HG03045 (cell line): ENCODE results near the gene KISS1R.
"Not testable (repeated sequence)": the region's sequence is repeated elsewhere in the genome, so short reads cannot be mapped to it uniquely, and the experiment has no call there.

Experiments used
- ATAC-seq: cut with Tn5 transposase; IDR thresholded peaks from one replicate; pipeline ENCODE4 v1.9.1; 2021; ENCODE audit warnings: mild to moderate bottlenecking, moderate library complexity; ENCODE audit not compliant: unreplicated experiment

The KISS1R gene

DNA sequence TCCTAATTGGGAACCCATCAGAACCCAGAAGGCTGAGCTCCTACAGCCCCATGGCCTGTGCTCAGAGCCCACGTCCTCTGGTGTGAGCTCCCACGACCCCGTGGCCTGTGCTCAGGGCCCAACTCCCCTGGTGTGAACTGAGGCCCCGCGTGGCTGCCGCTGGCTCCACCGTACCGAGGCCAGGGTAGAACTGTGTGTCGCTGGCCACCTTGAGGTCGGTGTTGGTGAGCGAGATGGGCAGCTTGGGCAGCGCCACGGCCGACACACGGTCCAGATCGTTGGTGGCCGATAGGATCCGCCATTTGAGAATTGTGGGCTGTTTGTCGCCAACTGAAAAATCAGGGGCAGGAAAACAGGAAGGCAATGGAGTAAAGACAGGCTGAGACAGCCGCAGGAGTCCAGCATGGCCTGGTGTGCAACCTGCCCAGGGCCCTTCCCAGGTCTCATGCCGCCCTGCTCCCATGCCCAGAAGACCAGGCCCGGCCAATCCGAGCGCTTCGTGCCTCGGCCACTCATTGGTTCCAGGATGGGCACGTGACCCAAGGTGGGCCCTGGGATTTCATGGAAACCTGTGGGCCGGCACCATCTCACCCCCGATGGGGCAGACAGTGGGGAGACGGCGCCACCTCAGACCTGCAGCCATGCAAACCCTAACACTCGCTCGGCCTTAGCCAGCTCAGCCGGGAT, 35.6 kb upstream of the KISS1R start:
- no peak for ATAC-seq

DNA sequence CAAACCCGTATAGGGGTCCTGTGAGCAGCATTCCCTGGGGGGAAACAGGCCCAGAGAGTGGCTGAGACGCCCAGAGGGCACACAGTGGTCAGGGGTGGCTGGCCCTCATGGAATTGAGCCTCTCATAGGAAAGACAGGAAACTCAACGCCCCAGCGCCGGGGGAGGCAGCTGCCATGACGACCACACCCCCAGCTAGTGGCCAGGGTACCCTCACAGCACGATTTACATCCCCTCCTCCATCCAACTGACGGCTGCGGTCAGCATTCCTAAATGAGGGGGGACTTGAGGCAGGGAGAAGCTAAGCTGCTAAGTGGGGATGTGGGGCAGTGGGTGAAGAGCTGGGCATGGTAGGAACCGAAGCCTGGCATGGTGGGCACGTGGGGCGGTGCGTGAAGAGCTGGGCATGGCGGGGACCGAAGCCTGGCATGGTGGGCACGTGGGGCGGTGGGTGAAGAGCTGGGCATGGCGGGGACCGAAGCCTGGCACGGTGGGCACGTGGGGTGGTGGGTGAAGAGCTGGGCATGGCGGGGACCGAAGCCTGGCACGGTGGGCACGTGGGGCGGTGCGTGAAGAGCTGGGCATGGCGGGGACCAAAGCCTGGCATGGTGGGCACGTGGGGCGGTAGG, 34.1 kb upstream of the KISS1R start:
- no peak for ATAC-seq

DNA sequence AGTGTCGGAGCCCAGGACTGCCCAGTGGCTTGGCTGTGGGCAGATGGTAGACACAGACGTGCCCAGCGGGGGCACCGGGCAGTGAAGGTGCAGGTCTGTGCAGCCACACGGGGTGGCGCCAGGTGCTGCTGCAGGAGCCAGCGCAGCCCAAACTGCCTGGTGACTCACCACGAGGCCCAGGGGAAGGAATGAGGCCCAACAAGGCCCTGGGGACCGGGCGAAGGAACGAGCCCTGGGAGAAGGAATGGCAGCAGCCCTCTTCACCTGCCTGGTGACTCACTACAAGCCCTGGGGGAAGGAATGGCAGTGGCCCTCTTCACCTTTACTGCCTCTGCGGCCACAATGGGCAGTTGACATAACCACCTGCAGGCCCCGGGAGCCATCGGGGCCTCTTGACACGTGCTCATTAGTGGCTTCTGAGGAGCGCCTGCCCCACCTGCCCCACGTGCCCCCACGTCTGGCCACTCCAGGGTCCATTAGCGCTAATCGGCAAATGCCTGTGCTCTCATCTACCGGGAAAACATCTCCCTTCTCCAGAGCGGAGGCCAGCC, 33.4 kb upstream of the KISS1R start:
- ATAC-seq: no peak

DNA sequence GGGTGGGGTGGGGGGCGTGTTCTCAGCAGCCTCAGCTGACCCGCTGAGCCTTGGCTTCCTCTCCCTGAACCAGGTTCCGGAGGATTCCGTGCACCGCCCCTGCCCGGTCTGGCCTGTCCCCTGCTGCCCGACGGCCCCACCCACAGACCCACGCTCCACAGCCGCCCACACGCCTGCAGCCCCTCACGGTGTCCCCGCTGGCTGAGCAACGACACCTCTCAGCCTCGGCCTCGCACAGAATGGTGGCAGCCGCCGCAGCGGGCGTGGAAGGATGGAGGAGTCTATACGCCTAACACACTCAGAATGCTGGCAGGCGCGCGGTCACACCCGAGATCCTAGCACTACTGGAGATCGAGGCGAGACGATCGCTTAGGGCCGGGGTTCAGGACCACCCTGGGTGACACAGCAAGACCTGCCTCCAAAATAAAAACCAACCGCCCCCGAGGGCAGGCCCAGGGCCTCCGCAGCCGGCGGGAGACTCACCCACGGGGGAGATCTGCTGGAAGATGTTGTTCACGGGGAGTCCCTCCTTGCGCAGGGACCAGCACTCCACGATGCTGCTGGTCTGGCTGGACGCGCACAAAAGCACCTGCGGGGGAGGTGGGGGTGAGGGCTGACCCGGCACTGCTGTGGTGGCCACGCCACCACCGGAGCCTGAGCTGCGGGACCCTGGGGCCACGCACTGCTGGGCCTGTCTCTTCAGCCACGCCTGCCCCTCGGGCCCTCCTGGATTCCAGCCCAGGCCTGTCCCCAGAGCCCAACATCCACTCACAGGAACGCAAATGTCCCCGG, 32.5 kb upstream of the KISS1R start:
- ATAC-seq: no peak

DNA sequence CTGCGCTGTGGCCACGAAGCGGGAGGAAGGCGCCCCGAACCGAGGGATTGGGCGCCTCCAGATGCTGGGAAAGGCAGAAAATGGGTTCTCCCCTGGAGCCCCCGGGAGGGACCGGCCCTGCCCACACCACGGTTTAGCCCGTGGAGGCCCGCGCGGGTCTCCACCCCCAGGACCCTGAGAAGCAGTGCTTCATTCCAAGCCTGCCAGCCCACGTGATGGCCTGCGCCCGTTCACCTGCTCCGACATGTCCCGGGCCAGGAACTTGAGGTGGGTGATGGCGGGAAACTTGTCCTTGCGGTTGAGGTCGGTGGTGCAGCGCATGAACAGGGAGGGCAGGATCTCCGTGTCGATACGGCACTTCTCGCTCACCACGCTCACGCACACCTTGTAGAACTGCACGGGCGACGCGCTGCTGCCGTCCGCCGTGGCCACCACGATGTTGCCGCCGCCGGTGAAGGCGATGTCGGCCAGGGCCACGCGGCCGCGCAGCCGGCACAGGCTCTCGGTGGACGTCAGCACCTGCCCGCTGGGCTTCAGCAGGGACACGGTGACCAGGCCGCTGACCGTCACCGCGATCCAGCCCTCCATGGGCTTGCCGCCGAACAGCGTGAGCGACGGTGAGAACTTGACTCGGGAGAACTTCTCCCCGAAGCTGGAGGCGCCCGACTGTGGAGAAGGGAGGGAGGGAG, 31.5 kb upstream of the KISS1R start:
- no peak for ATAC-seq

DNA sequence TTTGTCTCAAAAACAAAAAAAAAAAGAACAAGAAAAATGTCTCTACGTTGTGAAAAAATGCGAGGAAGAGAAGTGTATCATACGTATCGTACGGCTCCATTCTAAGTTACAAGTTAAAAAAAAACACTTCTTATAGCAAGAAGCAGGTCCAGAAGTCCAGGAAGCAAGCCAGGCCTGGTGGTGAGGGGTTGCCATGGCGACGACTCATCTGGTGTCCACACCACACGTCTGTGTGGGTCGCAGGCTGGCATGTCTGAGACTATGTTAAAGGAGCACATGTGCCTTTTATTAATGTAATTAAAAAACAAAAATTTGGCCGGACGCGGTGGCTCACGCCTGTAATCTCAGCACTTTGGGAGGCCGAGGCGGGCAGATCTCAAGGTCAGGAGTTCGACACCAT, 30.1 kb upstream of the KISS1R start:
- ATAC-seq: no peak

DNA sequence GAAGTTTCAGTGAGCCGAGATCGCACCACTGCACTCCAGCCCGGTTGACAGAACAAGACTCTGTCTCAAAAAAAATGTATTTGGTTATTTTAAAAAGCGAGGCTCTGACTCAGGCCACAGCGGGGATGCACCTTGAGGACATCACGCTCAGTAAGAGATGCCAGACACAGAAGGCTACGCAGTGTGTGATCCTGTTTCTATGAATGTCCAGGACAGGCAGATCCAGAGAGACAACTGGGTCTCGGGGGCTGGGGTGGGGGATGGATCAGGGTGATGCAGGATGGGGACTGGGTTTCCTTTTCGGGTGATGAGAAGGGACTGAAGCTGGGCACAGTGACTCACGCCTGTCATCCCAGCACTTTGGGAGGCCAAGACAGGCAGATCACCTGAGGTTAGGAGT, 29.5 kb upstream of the KISS1R start:
- no peak for ATAC-seq

DNA sequence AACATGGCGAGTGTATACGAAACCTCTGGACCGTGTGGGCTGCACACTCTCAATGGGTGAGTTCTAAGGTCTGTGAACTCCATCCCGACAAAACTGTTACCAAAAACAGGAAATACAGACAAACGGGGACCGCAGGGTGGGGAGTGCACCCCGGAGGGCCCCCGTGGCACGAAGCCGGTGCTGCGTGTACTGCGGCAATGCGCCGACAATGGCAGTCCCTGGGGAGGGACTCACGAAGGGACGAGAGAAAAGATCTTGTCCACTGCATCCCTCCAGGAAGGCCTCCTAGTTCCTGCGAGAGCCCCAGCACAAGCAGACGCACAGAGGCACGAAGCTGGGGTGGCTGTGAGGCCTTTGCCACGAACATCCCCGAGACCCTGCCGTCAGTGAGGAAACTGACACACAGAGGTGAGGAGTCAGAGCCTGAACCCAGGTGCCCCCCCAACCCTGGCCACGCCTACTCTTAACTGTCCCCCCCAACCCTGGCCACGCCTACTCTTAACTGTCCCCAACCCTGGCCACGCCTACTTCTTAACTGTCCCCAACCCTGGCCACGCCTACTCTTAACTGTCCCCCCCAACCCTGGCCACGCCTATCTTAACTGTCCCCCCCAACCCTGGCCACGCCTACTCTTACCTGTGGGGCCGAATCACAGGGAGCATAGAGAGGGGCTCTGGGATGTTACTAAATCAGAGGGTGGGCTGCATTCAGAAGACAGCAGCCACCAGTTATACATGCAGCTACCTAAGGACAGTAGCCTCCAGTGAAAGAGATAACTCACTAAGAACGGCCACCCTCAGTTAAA, 28.4 kb upstream of the KISS1R start:
- ATAC-seq: no peak

DNA sequence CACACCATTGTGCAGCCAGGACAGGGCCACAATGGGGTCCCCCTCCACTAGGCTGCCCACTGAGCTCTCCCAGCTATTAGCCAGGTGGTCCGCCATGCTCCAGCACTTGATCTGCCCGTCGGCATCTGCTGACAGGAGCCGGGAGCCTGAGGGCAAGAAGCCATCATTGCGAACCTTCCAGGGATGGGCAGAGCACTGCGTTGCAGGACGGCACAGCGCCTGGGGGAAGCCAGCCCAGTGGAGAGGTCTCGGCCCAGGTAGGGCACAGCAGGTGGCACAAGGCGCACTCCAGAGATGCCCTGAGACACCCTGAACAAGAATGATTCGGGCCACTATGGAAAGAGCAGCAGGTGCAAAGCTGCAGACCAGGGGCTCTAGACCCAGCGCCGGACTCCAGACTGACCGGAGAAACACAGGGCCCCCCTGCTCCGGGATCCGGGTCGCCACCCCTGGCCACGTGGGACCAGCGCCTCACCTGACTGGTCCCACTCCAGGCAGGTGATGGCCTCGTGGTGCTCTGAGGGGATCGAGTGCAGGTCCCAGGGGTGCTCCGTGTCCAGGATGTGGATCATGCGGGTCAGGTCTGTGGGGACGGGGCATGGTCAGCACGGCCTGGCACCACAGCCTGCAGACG, 27.4 kb upstream of the KISS1R start:
- ATAC-seq: no peak

DNA sequence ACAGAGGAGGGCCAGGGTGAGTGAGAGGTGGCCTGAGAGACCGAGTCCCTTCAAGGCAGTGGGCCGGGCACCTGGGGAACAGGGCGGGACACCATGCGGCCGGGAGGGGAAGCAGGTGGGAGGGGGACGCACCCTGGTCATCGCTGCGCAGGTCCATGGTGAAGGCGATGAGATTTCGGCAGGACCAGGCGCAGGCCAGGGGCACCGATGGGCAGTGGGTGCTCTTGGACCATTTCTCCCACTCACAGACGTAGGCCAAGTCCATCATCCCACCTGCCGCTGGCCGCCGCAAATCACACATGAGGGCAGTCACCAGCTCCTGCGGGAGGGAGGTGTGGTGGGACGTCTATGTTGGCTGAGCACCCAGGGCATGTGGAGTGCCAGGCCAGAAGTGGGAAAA, 26.3 kb upstream of the KISS1R start:
- no peak for ATAC-seq

DNA sequence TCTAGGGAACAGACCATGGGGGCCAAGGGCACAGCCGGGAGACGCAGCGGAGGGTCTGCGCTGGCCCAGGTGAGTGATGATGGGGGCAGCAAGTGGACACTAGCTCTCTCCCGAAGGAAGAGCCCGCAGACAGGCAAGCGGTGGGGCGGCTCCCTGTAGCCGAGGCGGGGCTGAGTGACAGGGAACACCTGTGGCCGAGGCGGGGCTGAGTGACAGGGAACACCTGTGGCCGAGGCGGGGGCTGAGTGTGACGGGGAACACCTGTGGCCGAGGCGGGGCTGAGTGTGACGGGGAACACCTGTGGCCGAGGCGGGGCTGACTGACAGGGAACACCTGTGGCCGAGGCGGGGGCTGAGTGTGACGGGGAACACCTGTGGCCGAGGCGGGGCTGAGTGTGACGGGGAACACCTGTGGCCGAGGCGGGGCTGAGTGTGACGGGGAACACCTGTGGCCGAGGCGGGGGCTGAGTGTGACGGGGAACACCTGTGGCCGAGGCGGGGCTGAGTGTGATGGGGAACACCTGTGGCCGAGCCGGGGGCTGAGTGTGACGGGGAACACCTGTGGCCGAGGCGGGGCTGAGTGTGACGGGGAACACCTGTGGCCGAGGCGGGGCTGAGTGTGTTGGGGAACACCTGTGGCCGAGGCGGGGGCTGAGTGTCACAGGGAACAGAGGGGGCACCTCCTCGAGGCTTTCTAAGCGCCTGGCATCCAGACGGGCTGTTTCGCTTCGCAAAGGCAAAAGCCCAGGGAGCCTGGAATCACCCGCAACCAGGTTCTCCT, 25.5 kb upstream of the KISS1R start:
- ATAC-seq: not testable (repeated sequence)

DNA sequence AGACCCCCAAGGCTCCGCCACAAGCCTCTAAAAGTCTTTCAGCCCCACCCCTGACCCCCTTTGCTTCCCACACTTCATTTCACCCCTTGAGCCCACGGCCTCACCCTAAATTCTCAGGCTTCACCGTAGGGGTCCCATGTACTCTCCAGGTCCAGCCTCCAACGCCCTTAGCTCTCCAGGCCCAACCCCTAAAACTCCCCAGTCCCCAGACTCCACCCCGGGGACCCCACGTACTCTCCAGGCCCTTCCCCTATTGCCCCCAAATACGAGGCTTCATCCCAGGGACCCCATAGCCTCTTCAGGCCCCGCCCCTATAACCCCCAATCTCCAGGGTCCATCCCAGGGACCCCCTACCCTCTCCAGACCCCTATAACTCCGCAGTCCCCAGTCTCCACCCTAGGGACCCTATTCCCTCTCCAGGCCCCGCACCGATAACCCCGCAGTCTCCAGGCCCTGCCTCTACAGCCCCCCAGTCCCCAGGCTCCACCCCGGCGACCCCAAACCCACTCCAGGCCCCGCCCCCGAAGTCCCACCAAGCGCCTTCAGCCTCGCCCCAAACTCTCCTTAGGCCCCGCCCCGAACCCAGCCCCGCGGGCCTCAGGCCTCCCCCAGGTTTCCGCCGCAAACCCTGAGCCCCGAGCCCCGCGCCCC, 24.8 kb upstream of the KISS1R start:
- ATAC-seq: no peak

DNA sequence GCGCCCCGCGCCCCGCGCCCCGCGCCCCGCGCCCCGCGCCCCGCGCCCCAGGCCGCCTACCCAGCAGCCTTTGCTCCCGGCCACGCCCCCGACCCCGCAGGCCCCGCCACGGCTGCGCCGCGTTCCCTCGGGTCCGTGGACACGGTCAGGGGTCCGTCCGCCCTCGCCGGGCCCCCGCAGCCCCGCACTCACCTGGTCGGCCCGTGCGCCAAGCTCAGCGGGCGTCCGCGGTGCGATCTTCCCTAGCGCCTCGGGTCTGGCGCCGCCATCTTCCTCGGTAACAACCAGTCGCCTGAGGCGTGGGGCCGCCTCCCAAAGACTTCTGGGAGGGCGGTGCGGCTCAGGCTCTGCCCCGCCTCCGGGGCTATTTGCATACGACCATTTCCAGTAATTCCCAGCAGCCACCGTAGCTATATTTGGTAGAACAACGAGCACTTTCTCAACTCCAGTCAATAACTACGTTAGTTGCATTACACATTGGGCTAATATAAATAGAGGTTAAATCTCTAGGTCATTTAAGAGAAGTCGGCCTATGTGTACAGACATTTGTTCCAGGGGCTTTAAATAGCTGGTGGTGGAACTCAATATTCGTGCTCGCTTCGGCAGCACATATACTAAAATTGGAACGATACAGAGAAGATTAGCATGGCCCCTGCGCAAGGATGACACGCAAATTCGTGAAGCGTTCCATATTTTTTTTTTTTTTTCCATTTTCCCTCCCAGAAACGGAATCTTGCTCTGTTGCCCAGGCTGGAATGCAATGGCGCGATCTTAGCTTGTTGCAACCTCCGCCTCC, 24.0 kb upstream of the KISS1R start, which contains the start of the genes MED16 and RNU6-9:
Gene MED16 (minus strand): TSS at position 294 of the 796 bp plus-strand sequence. CDS start 2,056 bp downstream, outside the sequence.
Gene RNU6-9 (plus strand): TSS at position 591 of the 796 bp plus-strand sequence.
- peak; percentile 76 for ATAC-seq

DNA sequence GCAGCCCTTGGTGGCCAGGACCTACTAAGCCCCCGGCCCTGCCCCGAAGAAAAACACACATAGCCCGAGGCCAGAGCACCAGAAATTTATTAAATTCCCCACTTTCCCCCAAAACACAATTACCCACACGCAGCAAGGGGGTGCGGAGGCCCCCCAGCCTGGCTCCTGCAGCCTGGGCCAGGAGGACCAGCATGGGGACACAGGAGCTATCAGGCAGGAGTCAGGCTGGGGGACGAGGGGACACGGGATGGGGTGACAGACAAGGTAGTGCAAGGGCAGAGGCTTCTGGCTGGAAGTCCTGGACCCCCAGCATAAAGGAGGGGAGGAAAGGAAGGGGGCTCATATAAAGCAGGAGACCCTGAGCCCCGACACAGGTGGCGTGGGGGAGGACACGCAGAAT, 20.7 kb upstream of the KISS1R start:
- no peak for ATAC-seq

DNA sequence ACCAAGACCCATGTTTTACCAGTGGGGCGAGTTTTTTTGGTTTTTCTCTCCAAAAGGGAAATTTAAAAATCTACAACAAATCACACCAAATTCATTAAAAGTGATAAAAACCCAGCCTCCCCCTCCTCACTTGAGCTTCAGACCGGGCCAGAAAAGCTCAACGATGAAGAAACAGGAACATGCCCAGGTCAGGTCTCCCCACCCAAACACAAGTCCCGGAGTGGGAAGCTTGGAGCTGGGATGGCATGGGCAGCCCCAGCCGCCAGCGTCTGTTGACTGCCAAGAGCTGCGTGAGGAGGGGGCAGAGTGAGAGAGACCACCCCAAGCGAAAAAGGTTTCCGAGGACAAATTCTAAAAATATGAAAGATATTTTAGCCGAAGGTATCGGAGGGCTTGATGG, 20.1 kb upstream of the KISS1R start:
- no peak for ATAC-seq

DNA sequence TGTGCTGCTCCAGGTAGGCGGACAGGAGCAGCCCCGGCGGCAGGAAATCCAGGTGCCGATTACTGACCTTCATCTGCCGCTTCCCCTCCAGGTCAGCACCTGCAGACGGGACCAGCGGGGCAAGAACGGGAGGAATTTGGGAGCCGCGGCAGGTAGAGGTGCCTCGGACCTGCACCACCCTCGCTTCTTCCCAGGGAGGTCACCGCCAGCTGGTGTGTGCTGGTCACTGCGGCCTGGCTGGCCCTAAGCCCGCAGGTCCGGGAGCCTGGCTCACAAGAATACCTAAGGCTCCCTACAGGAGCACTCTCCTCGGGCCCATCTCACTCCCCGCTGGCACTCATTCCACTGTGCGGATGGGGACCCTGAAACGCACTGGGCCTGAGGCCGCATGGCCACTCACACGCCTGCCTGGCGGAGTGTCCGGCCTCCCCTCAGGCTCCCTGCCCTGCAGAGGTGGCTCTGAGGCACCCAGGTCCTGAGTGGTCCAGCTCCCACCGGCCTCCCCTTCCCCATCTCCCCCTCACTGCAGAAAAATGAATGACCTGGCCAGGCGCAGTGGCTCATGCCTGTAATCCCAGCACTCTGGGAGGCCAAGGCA, 19.6 kb upstream of the KISS1R start:
- ATAC-seq: no peak

DNA sequence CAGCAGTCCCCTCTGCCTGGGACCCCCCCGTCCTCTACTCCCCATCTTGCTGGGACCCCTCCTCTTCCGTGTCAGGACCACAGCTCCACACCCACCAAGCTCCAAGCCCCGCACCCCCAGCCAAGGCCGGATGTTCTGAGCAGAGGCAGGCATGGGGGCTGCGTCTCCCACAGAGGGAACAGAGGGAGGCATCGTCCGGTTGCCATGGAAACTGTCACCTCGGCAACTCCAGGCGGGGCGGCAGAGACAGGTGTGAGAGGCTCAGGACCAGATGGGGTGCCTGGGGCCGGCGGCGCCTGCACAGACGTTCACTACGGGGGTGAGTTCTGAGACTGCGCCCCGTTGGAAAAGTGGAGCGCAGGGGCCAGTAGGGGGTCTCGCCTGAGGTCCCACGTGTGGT, 18.5 kb upstream of the KISS1R start:
- no peak for ATAC-seq
